Measurements from ENCODE around the gene OPCML. TPM values are rescaled to one million over a fixed set of nuclear protein-coding genes. Genes with fewer than 3 reads are reported as not detected.

The OPCML gene
- polyA plus RNA-seq, 3 donors, result not detected

DNA sequence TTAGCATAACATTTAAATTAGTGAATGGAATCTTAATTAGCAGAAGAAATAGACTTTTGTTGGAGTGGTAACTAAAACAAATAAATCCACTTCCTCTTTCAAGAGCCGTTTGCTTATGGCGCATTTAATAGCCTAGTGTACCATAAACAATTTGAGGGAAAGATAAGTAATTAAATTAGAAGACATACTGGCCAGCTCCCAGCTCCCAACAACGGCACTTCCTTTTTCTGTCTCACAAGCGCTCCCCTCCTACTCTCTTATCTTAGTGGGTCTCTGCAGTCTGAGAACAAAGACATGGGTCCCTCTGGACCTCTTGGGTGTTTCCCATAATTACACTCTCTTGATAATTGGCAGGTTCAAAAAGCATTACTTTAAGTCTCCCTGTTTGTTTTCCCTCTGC lies 146.0 kb downstream of the OPCML start:
- H3K27ac ChIP-seq (ENCODE audit: low read depth in 1 of 2, low read length in 2 of 2), result no peak overlapping the region
- no peaks in the 10 kb centered on the region for H3K36me3 ChIP-seq (replicated peaks in 1 of 2; ENCODE audit: control insufficient read depth in 1 of 2, insufficient read depth in 2 of 2, low read length in 2 of 2)
- no peaks in the 10 kb centered on the region for H3K9me3 ChIP-seq (replicated peaks in 1 of 2; ENCODE audit: control insufficient read depth in 1 of 2, insufficient read depth in 1 of 2, low read length in 2 of 2)
- Mint-ChIP-seq H3K36me3 (no peaks in the 10 kb centered on the region), H3K27ac (no peak overlapping the region), H3K4me3 (no peak overlapping the region), H3K27me3 (ENCODE audit: low read depth in 3 of 3) (peaks cover 0 to 3% (median 0%) of the 10 kb centered on the region in 3 donors), H3K4me1 (no peaks in the 10 kb centered on the region), H3K9me3 (peaks cover 0 to 3% (median 0%) of the 10 kb centered on the region in 7 donors)
- H3K4me2 ChIP-seq (replicated peaks; ENCODE audit: extremely low read depth, low read length, poor library complexity, severe bottlenecking), result no peak overlapping the region
- H3K9ac ChIP-seq (ENCODE audit: insufficient read depth, low read length, poor library complexity, severe bottlenecking), result no peak overlapping the region
- intact Hi-C loops (cut with micrococcal nuclease), result no loop called here
- TF ChIP-seq, protein P1, sequence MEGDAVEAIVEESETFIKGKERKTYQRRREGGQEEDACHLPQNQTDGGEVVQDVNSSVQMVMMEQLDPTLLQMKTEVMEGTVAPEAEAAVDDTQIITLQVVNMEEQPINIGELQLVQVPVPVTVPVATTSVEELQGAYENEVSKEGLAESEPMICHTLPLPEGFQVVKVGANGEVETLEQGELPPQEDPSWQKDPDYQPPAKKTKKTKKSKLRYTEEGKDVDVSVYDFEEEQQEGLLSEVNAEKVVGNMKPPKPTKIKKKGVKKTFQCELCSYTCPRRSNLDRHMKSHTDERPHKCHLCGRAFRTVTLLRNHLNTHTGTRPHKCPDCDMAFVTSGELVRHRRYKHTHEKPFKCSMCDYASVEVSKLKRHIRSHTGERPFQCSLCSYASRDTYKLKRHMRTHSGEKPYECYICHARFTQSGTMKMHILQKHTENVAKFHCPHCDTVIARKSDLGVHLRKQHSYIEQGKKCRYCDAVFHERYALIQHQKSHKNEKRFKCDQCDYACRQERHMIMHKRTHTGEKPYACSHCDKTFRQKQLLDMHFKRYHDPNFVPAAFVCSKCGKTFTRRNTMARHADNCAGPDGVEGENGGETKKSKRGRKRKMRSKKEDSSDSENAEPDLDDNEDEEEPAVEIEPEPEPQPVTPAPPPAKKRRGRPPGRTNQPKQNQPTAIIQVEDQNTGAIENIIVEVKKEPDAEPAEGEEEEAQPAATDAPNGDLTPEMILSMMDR (IDR thresholded peaks at IDR 0.05), result no peak
- H3K4me3 ChIP-seq (replicated peaks in 1 of 3; ENCODE audit: low read depth in 2 of 3, low read length in 3 of 3), result no peak overlapping the region
- no peaks in the 10 kb centered on the region for H3K27me3 ChIP-seq (ENCODE audit: control insufficient read depth in 2 of 2, insufficient read depth in 2 of 2, low read length in 2 of 2)
- H4K20me1 ChIP-seq (ENCODE audit: insufficient read depth, low read length), result no peaks in the 10 kb centered on the region
- 0% methylated on average over 2 of the region's 4 CpGs for WGBS (ENCODE audit: insufficient coverage)
- no peak for DNase-seq
- H3K4me1 ChIP-seq (ENCODE audit: control insufficient read depth in 1 of 2, insufficient read depth in 2 of 2, low read length in 2 of 2), result no peaks in the 10 kb centered on the region
- no peaks in the 10 kb centered on the region for H3K79me2 ChIP-seq (ENCODE audit: insufficient read depth, low read length)
- no peak overlapping the region for H2AFZ ChIP-seq (ENCODE audit: insufficient read depth, low read depth, low read length, poor library complexity, severe bottlenecking)

DNA sequence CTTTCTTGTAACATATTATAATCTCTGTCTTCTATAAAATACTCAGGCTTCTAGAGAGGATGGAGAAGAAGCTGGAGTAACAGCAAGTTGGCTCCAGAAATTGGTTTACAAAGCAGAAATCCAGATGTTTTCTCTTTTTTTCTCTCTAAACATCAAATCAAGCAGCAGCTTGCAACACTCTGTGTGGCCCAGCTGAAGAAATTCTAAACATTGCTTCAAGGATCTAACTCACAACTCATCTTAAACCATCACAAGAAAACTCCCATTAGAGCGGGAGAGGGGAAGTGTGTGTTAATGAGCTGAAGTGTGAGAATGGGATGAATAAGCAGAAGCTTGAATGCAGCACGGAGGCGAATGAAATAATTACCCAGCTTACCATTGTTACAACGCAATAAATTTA lies 146.5 kb downstream of the OPCML start:
- Histone ChIP-seq H3K27ac (ENCODE audit: low read depth in 1 of 2, low read length in 2 of 2) (no peak overlapping the region), H3K4me2 (replicated peaks; ENCODE audit: extremely low read depth, low read length, poor library complexity, severe bottlenecking) (no peak overlapping the region), H2AFZ (ENCODE audit: insufficient read depth, low read depth, low read length, poor library complexity, severe bottlenecking) (no peak overlapping the region), H3K4me3 (replicated peaks in 1 of 3; ENCODE audit: low read depth in 2 of 3, low read length in 3 of 3) (no peak overlapping the region), H3K9me3 (replicated peaks in 1 of 2; ENCODE audit: control insufficient read depth in 1 of 2, insufficient read depth in 1 of 2, low read length in 2 of 2) (no peaks in the 10 kb centered on the region), H3K79me2 (ENCODE audit: insufficient read depth, low read length) (no peaks in the 10 kb centered on the region), H3K9ac (ENCODE audit: insufficient read depth, low read length, poor library complexity, severe bottlenecking) (no peak overlapping the region), H4K20me1 (ENCODE audit: insufficient read depth, low read length) (no peaks in the 10 kb centered on the region), H3K4me1 (ENCODE audit: control insufficient read depth in 1 of 2, insufficient read depth in 2 of 2, low read length in 2 of 2) (no peaks in the 10 kb centered on the region), H3K36me3 (replicated peaks in 1 of 2; ENCODE audit: control insufficient read depth in 1 of 2, insufficient read depth in 2 of 2, low read length in 2 of 2) (no peaks in the 10 kb centered on the region), H3K27me3 (ENCODE audit: control insufficient read depth in 2 of 2, insufficient read depth in 2 of 2, low read length in 2 of 2) (no peaks in the 10 kb centered on the region)
- intact Hi-C loops (cut with micrococcal nuclease), result no loop called here
- Mint-ChIP-seq H3K36me3 (no peaks in the 10 kb centered on the region), H3K4me1 (no peaks in the 10 kb centered on the region), H3K27ac (no peak overlapping the region), H3K27me3 (ENCODE audit: low read depth in 3 of 3) (peaks cover 0 to 3% (median under 1%) of the 10 kb centered on the region in 3 donors), H3K4me3 (no peak overlapping the region), H3K9me3 (peaks cover 0 to 3% (median 0%) of the 10 kb centered on the region in 7 donors)
- WGBS (ENCODE audit: insufficient coverage), result no CpG with 5 or more reads among the region's 4 CpGs
- no peak for DNase-seq
- TF ChIP-seq, protein P1 (IDR thresholded peaks at IDR 0.05), result no peak
